ENCODE measurements around the gene PIK3R1. TPM values are rescaled to one million over a fixed set of nuclear protein-coding genes. Genes with fewer than 3 reads are reported as not detected.

The PIK3R1 gene
- total RNA-seq, 1 donor: 26.8 TPM

GRCh38 chr5:68172314-68172713 lies 43.2 kb upstream of the PIK3R1 start:
- H3K27ac ChIP-seq (ENCODE audit: low read depth, low read length): no peak overlapping the region
- H3K79me2 ChIP-seq (ENCODE audit: insufficient read depth, low read length): no peaks in the 10 kb centered on the region
- H3K4me3 ChIP-seq (ENCODE audit: insufficient read depth, low read length): no peak overlapping the region
- H3K27me3 ChIP-seq (ENCODE audit: insufficient read depth, low read length): no peaks in the 10 kb centered on the region
- DNase-seq (ENCODE audit: insufficient read length, low spot score, missing footprints): no peak
- no peaks in the 10 kb centered on the region for H3K36me3 ChIP-seq (ENCODE audit: insufficient read depth, low read length)
- peaks cover 4% of the 10 kb centered on the region for H3K4me1 ChIP-seq (ENCODE audit: insufficient read depth, low read length)
- H3K9me3 ChIP-seq (ENCODE audit: low read depth, low read length): no peaks in the 10 kb centered on the region
- no peak overlapping the region for H2AFZ ChIP-seq (ENCODE audit: low read length)
- no peak overlapping the region for H3K4me2 ChIP-seq (ENCODE audit: insufficient read depth, low read length)
- no peak for TF ChIP-seq CTCF (IDR thresholded peaks at IDR 0.05; ENCODE audit: extremely low read depth, low read depth, low read length)
- H4K20me1 ChIP-seq (ENCODE audit: insufficient read depth, low read length): no peaks in the 10 kb centered on the region

GRCh38 chr5:68173007-68173406 lies 42.5 kb upstream of the PIK3R1 start:
- H3K4me2 ChIP-seq (ENCODE audit: insufficient read depth, low read length): no peak overlapping the region

GRCh38 chr5:68176253-68176652 lies 39.3 kb upstream of the PIK3R1 start:
- Histone ChIP-seq H3K27ac (ENCODE audit: low read depth, low read length) (no peak overlapping the region), H4K20me1 (ENCODE audit: insufficient read depth, low read length) (no peaks in the 10 kb centered on the region), H3K36me3 (ENCODE audit: insufficient read depth, low read length) (no peaks in the 10 kb centered on the region), H3K79me2 (ENCODE audit: insufficient read depth, low read length) (no peaks in the 10 kb centered on the region), H3K27me3 (ENCODE audit: insufficient read depth, low read length) (no peaks in the 10 kb centered on the region), H3K4me2 (ENCODE audit: insufficient read depth, low read length) (no peak overlapping the region), H3K9me3 (ENCODE audit: low read depth, low read length) (no peaks in the 10 kb centered on the region), H2AFZ (ENCODE audit: low read length) (no peak overlapping the region), H3K4me1 (ENCODE audit: insufficient read depth, low read length) (peaks cover 3% of the 10 kb centered on the region), H3K4me3 (ENCODE audit: insufficient read depth, low read length) (no peak overlapping the region)
- DNase-seq (ENCODE audit: insufficient read length, low spot score, missing footprints): no peak
- TF ChIP-seq CTCF (IDR thresholded peaks at IDR 0.05; ENCODE audit: extremely low read depth, low read depth, low read length): no peak

More at GRCh38 chr5:68173007-68173406, 42.5 kb upstream of the PIK3R1 start:
- Histone ChIP-seq H3K27me3 (ENCODE audit: insufficient read depth, low read length) (no peaks in the 10 kb centered on the region), H3K36me3 (ENCODE audit: insufficient read depth, low read length) (no peaks in the 10 kb centered on the region), H3K79me2 (ENCODE audit: insufficient read depth, low read length) (no peaks in the 10 kb centered on the region), H4K20me1 (ENCODE audit: insufficient read depth, low read length) (no peaks in the 10 kb centered on the region), H3K4me1 (ENCODE audit: insufficient read depth, low read length) (peaks cover 4% of the 10 kb centered on the region), H3K9me3 (ENCODE audit: low read depth, low read length) (no peaks in the 10 kb centered on the region), H2AFZ (ENCODE audit: low read length) (no peak overlapping the region), H3K27ac (ENCODE audit: low read depth, low read length) (no peak overlapping the region), H3K4me3 (ENCODE audit: insufficient read depth, low read length) (no peak overlapping the region)
- no peak for DNase-seq (ENCODE audit: insufficient read length, low spot score, missing footprints)
- TF ChIP-seq CTCF (IDR thresholded peaks at IDR 0.05; ENCODE audit: extremely low read depth, low read depth, low read length): no peak

- Histone ChIP-seq H3K79me2 (ENCODE audit: insufficient read depth, low read length) (no peaks in the 10 kb centered on the region), H2AFZ (ENCODE audit: low read length) (no peak overlapping the region), H3K27ac (ENCODE audit: low read depth, low read length) (no peak overlapping the region), H3K4me3 (ENCODE audit: insufficient read depth, low read length) (no peak overlapping the region), H3K9me3 (ENCODE audit: low read depth, low read length) (no peaks in the 10 kb centered on the region), H3K36me3 (ENCODE audit: insufficient read depth, low read length) (no peaks in the 10 kb centered on the region), H3K27me3 (ENCODE audit: insufficient read depth, low read length) (no peaks in the 10 kb centered on the region), H3K4me1 (ENCODE audit: insufficient read depth, low read length) (peaks cover 3% of the 10 kb centered on the region), H3K4me2 (ENCODE audit: insufficient read depth, low read length) (no peak overlapping the region), H4K20me1 (ENCODE audit: insufficient read depth, low read length) (no peaks in the 10 kb centered on the region)
- no peak for DNase-seq (ENCODE audit: insufficient read length, low spot score, missing footprints)
- no peak for TF ChIP-seq CTCF (IDR thresholded peaks at IDR 0.05; ENCODE audit: extremely low read depth, low read depth, low read length)
Measured at GRCh38 chr5:68176802-68177479, 38.6 kb upstream of the PIK3R1 start.
